ENCODE measurements around the gene RLN3. TPM values are rescaled to one million over a fixed set of nuclear protein-coding genes. Genes with fewer than 3 reads are reported as not detected.

RLN3 gene
- total and polyA plus RNA-seq, 2 experiments from 2014 or later, result not detected

DNA sequence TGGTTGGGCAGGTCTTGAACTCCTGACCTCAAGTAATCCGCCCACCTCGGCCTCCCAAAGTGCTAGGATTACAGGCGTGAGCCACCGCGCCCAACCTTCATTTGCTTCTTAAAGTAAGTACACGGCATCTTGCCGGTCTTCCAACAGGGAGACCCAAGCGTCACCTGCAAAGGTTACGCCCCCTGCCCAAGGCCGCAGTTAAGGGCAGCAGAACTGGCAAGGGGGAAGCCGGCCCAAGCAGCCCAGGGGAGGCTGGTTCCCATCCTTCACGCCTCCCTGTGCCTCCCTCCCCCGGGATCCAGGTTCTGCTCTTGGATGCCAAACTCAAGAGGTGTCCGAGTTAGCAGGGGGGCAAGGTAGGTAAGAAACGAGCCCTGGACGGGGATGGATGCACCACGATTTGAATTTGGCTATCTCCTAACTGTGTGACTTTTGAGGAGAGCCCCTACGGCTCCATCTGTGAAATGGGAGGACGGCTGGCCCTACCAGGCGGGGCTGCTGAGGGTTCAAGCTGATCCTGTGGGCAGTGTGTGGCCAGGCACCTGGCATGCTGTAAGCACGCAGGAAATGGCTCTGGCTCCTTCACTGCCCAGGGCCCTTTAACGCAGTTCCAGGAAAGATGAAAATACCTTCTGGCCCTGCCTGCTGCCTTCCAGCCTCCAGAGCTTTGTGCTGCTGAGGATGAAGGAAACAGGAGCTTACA, 30.9 kb upstream of the RLN3 start (continued):
- TF ChIP-seq, protein P1, sequence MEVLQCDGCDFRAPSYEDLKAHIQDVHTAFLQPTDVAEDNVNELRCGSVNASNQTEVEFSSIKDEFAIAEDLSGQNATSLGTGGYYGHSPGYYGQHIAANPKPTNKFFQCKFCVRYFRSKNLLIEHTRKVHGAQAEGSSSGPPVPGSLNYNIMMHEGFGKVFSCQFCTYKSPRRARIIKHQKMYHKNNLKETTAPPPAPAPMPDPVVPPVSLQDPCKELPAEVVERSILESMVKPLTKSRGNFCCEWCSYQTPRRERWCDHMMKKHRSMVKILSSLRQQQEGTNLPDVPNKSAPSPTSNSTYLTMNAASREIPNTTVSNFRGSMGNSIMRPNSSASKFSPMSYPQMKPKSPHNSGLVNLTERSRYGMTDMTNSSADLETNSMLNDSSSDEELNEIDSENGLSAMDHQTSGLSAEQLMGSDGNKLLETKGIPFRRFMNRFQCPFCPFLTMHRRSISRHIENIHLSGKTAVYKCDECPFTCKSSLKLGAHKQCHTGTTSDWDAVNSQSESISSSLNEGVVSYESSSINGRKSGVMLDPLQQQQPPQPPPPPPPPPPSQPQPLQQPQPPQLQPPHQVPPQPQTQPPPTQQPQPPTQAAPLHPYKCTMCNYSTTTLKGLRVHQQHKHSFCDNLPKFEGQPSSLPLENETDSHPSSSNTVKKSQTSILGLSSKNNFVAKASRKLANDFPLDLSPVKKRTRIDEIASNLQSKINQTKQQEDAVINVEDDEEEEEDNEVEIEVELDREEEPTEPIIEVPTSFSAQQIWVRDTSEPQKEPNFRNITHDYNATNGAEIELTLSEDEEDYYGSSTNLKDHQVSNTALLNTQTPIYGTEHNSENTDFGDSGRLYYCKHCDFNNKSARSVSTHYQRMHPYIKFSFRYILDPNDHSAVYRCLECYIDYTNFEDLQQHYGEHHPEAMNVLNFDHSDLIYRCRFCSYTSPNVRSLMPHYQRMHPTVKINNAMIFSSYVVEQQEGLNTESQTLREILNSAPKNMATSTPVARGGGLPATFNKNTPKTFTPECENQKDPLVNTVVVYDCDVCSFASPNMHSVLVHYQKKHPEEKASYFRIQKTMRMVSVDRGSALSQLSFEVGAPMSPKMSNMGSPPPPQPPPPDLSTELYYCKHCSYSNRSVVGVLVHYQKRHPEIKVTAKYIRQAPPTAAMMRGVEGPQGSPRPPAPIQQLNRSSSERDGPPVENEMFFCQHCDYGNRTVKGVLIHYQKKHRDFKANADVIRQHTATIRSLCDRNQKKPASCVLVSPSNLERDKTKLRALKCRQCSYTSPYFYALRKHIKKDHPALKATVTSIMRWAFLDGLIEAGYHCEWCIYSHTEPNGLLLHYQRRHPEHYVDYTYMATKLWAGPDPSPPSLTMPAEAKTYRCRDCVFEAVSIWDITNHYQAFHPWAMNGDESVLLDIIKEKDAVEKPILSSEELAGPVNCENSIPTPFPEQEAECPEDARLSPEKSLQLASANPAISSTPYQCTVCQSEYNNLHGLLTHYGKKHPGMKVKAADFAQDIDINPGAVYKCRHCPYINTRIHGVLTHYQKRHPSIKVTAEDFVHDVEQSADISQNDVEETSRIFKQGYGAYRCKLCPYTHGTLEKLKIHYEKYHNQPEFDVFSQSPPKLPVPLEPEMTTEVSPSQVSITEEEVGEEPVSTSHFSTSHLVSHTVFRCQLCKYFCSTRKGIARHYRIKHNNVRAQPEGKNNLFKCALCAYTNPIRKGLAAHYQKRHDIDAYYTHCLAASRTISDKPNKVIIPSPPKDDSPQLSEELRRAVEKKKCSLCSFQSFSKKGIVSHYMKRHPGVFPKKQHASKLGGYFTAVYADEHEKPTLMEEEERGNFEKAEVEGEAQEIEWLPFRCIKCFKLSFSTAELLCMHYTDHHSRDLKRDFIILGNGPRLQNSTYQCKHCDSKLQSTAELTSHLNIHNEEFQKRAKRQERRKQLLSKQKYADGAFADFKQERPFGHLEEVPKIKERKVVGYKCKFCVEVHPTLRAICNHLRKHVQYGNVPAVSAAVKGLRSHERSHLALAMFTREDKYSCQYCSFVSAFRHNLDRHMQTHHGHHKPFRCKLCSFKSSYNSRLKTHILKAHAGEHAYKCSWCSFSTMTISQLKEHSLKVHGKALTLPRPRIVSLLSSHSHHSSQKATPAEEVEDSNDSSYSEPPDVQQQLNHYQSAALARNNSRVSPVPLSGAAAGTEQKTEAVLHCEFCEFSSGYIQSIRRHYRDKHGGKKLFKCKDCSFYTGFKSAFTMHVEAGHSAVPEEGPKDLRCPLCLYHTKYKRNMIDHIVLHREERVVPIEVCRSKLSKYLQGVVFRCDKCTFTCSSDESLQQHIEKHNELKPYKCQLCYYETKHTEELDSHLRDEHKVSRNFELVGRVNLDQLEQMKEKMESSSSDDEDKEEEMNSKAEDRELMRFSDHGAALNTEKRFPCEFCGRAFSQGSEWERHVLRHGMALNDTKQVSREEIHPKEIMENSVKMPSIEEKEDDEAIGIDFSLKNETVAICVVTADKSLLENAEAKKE (CRISPR knock-in tag; IDR thresholded peaks at IDR 0.05), result no peak
- TF ChIP-seq, protein P2, sequence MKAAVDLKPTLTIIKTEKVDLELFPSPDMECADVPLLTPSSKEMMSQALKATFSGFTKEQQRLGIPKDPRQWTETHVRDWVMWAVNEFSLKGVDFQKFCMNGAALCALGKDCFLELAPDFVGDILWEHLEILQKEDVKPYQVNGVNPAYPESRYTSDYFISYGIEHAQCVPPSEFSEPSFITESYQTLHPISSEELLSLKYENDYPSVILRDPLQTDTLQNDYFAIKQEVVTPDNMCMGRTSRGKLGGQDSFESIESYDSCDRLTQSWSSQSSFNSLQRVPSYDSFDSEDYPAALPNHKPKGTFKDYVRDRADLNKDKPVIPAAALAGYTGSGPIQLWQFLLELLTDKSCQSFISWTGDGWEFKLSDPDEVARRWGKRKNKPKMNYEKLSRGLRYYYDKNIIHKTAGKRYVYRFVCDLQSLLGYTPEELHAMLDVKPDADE (IDR thresholded peaks at IDR 0.05), result no peak
- TF ChIP-seq EZH2 (IDR thresholded peaks at IDR 0.05; ENCODE audit: low read depth, unreplicated experiment) (no peak), POLR2AphosphoS5 (IDR thresholded peaks at IDR 0.05; ENCODE audit: low read depth) (no peak), EZH2phosphoT487 (IDR thresholded peaks at IDR 0.05; ENCODE audit: unreplicated experiment) (no peak), NANOG (IDR thresholded peaks at IDR 0.05; ENCODE audit: borderline replicate concordance) (no peak), ZNF331 (CRISPR knock-in tag; IDR thresholded peaks at IDR 0.05; ENCODE audit: low read depth) (no peak)
- TF ChIP-seq, protein P3, sequence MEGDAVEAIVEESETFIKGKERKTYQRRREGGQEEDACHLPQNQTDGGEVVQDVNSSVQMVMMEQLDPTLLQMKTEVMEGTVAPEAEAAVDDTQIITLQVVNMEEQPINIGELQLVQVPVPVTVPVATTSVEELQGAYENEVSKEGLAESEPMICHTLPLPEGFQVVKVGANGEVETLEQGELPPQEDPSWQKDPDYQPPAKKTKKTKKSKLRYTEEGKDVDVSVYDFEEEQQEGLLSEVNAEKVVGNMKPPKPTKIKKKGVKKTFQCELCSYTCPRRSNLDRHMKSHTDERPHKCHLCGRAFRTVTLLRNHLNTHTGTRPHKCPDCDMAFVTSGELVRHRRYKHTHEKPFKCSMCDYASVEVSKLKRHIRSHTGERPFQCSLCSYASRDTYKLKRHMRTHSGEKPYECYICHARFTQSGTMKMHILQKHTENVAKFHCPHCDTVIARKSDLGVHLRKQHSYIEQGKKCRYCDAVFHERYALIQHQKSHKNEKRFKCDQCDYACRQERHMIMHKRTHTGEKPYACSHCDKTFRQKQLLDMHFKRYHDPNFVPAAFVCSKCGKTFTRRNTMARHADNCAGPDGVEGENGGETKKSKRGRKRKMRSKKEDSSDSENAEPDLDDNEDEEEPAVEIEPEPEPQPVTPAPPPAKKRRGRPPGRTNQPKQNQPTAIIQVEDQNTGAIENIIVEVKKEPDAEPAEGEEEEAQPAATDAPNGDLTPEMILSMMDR (conservative IDR thresholded peaks at IDR 0.05; ENCODE audit: low read depth in 2 of 2), result no peak
